ENCODE data around the gene DKKL1. TPM values are rescaled to one million over a fixed set of nuclear protein-coding genes. Genes with fewer than 3 reads are reported as not detected.

DKKL1 gene
- total and polyA plus RNA-seq, 2 experiments from 2014 or later: 0.76 to 2.9 TPM

DNA sequence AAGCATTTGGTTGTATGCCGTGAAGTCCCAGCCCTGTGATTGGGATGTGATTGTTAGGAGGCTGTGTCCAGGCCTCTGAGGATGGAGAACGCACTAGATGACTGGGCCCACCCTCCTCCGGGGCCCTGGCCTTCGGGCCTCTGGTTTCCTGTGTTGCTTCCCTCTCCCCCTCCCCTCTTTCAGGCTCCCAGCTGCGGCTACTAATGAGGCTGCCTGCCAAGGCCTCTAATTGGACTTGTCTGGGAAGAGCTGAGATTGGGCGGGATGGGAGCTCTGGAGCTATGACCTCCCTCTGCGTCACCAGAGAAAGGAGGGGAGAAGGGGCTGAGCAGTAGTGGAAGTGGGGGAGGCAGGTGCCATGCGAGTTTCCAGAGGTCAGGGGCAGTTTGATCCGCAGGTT, 49.7 kb downstream of the DKKL1 start:
- ATAC-seq (no peak), DNase-seq (ENCODE audit: low spot score) (no peak)
- Histone ChIP-seq H3K79me2 (replicated peaks; ENCODE audit: insufficient read depth) (no peaks in the 10 kb centered on the region), H3K4me3 (no peak overlapping the region), H4K20me1 (replicated peaks; ENCODE audit: insufficient read depth) (no peaks in the 10 kb centered on the region), H3K27ac (ENCODE audit: low read depth) (no peak overlapping the region), H3K9me2 (ENCODE audit: insufficient read depth) (no peaks in the 10 kb centered on the region), H3K4me1 (ENCODE audit: insufficient read depth) (peaks cover 6% of the 10 kb centered on the region), H3F3A (replicated peaks; ENCODE audit: low read depth) (no peaks in the 10 kb centered on the region), H3K4me2 (no peak overlapping the region), H2AFZ (0 out of 2 replicates have a peak overlapping the region, but pooled peaks have one; percentile 32), H3K36me3 (ENCODE audit: insufficient read depth) (no peaks in the 10 kb centered on the region), H3K27me3 (ENCODE audit: insufficient read depth) (no peaks in the 10 kb centered on the region)
- TF ChIP-seq EZH2 (IDR thresholded peaks at IDR 0.05; ENCODE audit: low read depth, unreplicated experiment): no peak
- no peak for TF ChIP-seq CREB1 (CRISPR knock-in tag; IDR thresholded peaks at IDR 0.05; ENCODE audit: low read depth)
- Mint-ChIP-seq H3K4me1 (peaks cover 23% of the 10 kb centered on the region), H3K36me3 (ENCODE audit: low read depth) (no peaks in the 10 kb centered on the region), H3K27me3 (ENCODE audit: insufficient read depth, low read depth, poor library complexity) (peaks cover 8% of the 10 kb centered on the region), H3K27ac (0 out of 2 replicates have a peak overlapping the region, but pooled peaks have one; percentile 10), H3K4me3 (no peak overlapping the region), H3K9me3 (no peaks in the 10 kb centered on the region; the same call in 2 of the 3 replicates)

- peaks cover 23% of the 10 kb centered on the region for H3K4me1 Mint-ChIP-seq
- peaks cover 5% of the 10 kb centered on the region for H3K27me3 Mint-ChIP-seq (ENCODE audit: insufficient read depth, low read depth, poor library complexity)
- no peak for ATAC-seq
- H3K79me2 ChIP-seq (replicated peaks; ENCODE audit: insufficient read depth): no peaks in the 10 kb centered on the region
- H2AFZ ChIP-seq: no peak overlapping the region
- no peaks in the 10 kb centered on the region for H3K9me2 ChIP-seq (ENCODE audit: insufficient read depth)
- DNase-seq (ENCODE audit: low spot score): no peak
- no peak overlapping the region for H3K4me3 Mint-ChIP-seq
- H3K36me3 Mint-ChIP-seq (ENCODE audit: low read depth): no peaks in the 10 kb centered on the region
- no peak overlapping the region for H3K4me2 ChIP-seq
- no peak overlapping the region for H3K4me3 ChIP-seq
- no peaks in the 10 kb centered on the region for H3F3A ChIP-seq (replicated peaks; ENCODE audit: low read depth)
- H3K27ac ChIP-seq (ENCODE audit: low read depth): no peak overlapping the region
- H3K27ac Mint-ChIP-seq: no peak overlapping the region
- TF ChIP-seq NANOG (IDR thresholded peaks at IDR 0.05; ENCODE audit: borderline replicate concordance): no peak
- TF ChIP-seq, protein P1, sequence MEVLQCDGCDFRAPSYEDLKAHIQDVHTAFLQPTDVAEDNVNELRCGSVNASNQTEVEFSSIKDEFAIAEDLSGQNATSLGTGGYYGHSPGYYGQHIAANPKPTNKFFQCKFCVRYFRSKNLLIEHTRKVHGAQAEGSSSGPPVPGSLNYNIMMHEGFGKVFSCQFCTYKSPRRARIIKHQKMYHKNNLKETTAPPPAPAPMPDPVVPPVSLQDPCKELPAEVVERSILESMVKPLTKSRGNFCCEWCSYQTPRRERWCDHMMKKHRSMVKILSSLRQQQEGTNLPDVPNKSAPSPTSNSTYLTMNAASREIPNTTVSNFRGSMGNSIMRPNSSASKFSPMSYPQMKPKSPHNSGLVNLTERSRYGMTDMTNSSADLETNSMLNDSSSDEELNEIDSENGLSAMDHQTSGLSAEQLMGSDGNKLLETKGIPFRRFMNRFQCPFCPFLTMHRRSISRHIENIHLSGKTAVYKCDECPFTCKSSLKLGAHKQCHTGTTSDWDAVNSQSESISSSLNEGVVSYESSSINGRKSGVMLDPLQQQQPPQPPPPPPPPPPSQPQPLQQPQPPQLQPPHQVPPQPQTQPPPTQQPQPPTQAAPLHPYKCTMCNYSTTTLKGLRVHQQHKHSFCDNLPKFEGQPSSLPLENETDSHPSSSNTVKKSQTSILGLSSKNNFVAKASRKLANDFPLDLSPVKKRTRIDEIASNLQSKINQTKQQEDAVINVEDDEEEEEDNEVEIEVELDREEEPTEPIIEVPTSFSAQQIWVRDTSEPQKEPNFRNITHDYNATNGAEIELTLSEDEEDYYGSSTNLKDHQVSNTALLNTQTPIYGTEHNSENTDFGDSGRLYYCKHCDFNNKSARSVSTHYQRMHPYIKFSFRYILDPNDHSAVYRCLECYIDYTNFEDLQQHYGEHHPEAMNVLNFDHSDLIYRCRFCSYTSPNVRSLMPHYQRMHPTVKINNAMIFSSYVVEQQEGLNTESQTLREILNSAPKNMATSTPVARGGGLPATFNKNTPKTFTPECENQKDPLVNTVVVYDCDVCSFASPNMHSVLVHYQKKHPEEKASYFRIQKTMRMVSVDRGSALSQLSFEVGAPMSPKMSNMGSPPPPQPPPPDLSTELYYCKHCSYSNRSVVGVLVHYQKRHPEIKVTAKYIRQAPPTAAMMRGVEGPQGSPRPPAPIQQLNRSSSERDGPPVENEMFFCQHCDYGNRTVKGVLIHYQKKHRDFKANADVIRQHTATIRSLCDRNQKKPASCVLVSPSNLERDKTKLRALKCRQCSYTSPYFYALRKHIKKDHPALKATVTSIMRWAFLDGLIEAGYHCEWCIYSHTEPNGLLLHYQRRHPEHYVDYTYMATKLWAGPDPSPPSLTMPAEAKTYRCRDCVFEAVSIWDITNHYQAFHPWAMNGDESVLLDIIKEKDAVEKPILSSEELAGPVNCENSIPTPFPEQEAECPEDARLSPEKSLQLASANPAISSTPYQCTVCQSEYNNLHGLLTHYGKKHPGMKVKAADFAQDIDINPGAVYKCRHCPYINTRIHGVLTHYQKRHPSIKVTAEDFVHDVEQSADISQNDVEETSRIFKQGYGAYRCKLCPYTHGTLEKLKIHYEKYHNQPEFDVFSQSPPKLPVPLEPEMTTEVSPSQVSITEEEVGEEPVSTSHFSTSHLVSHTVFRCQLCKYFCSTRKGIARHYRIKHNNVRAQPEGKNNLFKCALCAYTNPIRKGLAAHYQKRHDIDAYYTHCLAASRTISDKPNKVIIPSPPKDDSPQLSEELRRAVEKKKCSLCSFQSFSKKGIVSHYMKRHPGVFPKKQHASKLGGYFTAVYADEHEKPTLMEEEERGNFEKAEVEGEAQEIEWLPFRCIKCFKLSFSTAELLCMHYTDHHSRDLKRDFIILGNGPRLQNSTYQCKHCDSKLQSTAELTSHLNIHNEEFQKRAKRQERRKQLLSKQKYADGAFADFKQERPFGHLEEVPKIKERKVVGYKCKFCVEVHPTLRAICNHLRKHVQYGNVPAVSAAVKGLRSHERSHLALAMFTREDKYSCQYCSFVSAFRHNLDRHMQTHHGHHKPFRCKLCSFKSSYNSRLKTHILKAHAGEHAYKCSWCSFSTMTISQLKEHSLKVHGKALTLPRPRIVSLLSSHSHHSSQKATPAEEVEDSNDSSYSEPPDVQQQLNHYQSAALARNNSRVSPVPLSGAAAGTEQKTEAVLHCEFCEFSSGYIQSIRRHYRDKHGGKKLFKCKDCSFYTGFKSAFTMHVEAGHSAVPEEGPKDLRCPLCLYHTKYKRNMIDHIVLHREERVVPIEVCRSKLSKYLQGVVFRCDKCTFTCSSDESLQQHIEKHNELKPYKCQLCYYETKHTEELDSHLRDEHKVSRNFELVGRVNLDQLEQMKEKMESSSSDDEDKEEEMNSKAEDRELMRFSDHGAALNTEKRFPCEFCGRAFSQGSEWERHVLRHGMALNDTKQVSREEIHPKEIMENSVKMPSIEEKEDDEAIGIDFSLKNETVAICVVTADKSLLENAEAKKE (CRISPR knock-in tag; IDR thresholded peaks at IDR 0.05): no peak
- TF ChIP-seq STAT1 (IDR thresholded peaks at IDR 0.05; ENCODE audit: unreplicated experiment): no peak
- TF ChIP-seq, protein P2, sequence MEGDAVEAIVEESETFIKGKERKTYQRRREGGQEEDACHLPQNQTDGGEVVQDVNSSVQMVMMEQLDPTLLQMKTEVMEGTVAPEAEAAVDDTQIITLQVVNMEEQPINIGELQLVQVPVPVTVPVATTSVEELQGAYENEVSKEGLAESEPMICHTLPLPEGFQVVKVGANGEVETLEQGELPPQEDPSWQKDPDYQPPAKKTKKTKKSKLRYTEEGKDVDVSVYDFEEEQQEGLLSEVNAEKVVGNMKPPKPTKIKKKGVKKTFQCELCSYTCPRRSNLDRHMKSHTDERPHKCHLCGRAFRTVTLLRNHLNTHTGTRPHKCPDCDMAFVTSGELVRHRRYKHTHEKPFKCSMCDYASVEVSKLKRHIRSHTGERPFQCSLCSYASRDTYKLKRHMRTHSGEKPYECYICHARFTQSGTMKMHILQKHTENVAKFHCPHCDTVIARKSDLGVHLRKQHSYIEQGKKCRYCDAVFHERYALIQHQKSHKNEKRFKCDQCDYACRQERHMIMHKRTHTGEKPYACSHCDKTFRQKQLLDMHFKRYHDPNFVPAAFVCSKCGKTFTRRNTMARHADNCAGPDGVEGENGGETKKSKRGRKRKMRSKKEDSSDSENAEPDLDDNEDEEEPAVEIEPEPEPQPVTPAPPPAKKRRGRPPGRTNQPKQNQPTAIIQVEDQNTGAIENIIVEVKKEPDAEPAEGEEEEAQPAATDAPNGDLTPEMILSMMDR (conservative IDR thresholded peaks at IDR 0.05; ENCODE audit: low read depth in 2 of 2): no peak
- TF ChIP-seq EZH2phosphoT487 (IDR thresholded peaks at IDR 0.05; ENCODE audit: unreplicated experiment): no peak
- no peak for TF ChIP-seq ZNF114 (CRISPR knock-in tag; IDR thresholded peaks at IDR 0.05)
- TF ChIP-seq EZH2 (IDR thresholded peaks at IDR 0.05; ENCODE audit: low read depth, unreplicated experiment): no peak
- peaks cover 6% of the 10 kb centered on the region for H3K4me1 ChIP-seq (ENCODE audit: insufficient read depth)
- H3K36me3 ChIP-seq (ENCODE audit: insufficient read depth): no peaks in the 10 kb centered on the region
- H3K9me3 Mint-ChIP-seq: no peaks in the 10 kb centered on the region; the same call in 2 of the 3 replicates
- no peaks in the 10 kb centered on the region for H4K20me1 ChIP-seq (replicated peaks; ENCODE audit: insufficient read depth)
- no peaks in the 10 kb centered on the region for H3K27me3 ChIP-seq (ENCODE audit: insufficient read depth)
Observed at GRCh38 chr19:49414256-49414655, 50.6 kb downstream of the DKKL1 start.

Measured in GM23338 (cell line).